K562 (cell line): ENCODE results near the gene SNX25. TPM values are rescaled to one million over a fixed set of nuclear protein-coding genes. Genes with fewer than 3 reads are reported as not detected.

Source experiments
- CBX1 ChIP-seq: sonication (generic); IDR thresholded peaks from 2 replicates; pipeline ENCODE4 v1.6.1; 2016; ENCODE audit warnings: antibody characterized with exemption, low read depth, mild to moderate bottlenecking
- CHD2 ChIP-seq: IDR thresholded peaks from 2 replicates; pipeline ENCODE4 v1.6.1; 2011; ENCODE audit warnings: low read depth, low read length
- EHMT2 ChIP-seq: fragments of 450-650 bp; IDR thresholded peaks from 2 replicates; pipeline ENCODE4 v1.6.1; 2018; ENCODE audit warnings: antibody characterized with exemption
- ETV5 ChIP-seq: sonication (generic); formaldehyde crosslinking; IDR thresholded peaks from 2 replicates; pipeline ENCODE4 v1.4.0; 2020; ENCODE audit warnings: low read depth, mild to moderate bottlenecking, missing genetic modification reagents
- ETV6 ChIP-seq, 3 experiments: fragments of 150-350 bp in 1 of 3; sonication (generic) in 1 of 3; formaldehyde crosslinking in 1 of 3; IDR thresholded peaks; 2 replicates each; pipeline versions ENCODE4 v1.6.1 to v1.8.0; 2014 to 2022; ENCODE audit warnings: borderline replicate concordance in 2 of 3, low read depth in 2 of 3, antibody characterized with exemption in 1 of 3, low read length in 1 of 3, mild to moderate bottlenecking in 1 of 3, missing genetic modification reagents in 1 of 3
- HCFC1 ChIP-seq: IDR thresholded peaks from 2 replicates; pipeline ENCODE4 v1.6.1; 2012; ENCODE audit warnings: low read depth, low read length, improper control_type of control experiment
- KDM5B ChIP-seq: fragments of 200-600 bp; sonication (generic); IDR thresholded peaks from 2 replicates; pipeline ENCODE4 v1.6.1; 2012; ENCODE audit warnings: low read depth, mild to moderate bottlenecking, moderate library complexity, low read length, control low read depth, inconsistent platforms; ENCODE audit not compliant: insufficient replicate concordance
- KLF13 ChIP-seq: fragments of 450-650 bp; IDR thresholded peaks from 2 replicates; pipeline ENCODE4 v1.6.1; 2016; ENCODE audit warnings: missing genetic modification characterization, low read depth, mild to moderate bottlenecking, missing compliant biosample characterization, moderate library complexity, borderline replicate concordance
- NR3C1 ChIP-seq: sonication (generic); formaldehyde crosslinking; IDR thresholded peaks from 2 replicates; pipeline ENCODE4 v1.8.1; 2022; ENCODE audit warnings: missing genetic modification reagents
- PML ChIP-seq: IDR thresholded peaks from 2 replicates; pipeline ENCODE4 v1.6.1; 2012; ENCODE audit warnings: low read length, inconsistent platforms
- SRSF7 ChIP-seq: fragments of 200-400 bp; formaldehyde crosslinking; optimal IDR thresholded peaks from 2 replicates; pipeline ENCODE3; 2017; ENCODE audit warnings: mild to moderate bottlenecking, low read depth, low read length
- STAT5A ChIP-seq: IDR thresholded peaks from 2 replicates; pipeline ENCODE4 v1.6.1; 2012; ENCODE audit warnings: low read length, inconsistent platforms, borderline replicate concordance
- TAL1 ChIP-seq: fragments of 450-650 bp; IDR thresholded peaks from 2 replicates; pipeline ENCODE4 v1.6.1; 2016; ENCODE audit warnings: mild to moderate bottlenecking
- TCF7 ChIP-seq: sonication (generic); IDR thresholded peaks from 2 replicates; pipeline ENCODE4 v1.6.1; 2016; ENCODE audit warnings: antibody characterized with exemption, borderline replicate concordance
- ZBTB1 ChIP-seq: sonication (generic); formaldehyde crosslinking; IDR thresholded peaks from 2 replicates; pipeline ENCODE4 v1.8.1; 2023; ENCODE audit warnings: missing genetic modification reagents, low read depth, mild to moderate bottlenecking, borderline replicate concordance
- ZNF224 ChIP-seq: sonication (generic); formaldehyde crosslinking; IDR thresholded peaks from 2 replicates; pipeline ENCODE4 v1.8.0; 2022; ENCODE audit warnings: mild to moderate bottlenecking, missing genetic modification reagents
- ZNF282 ChIP-seq: sonication (generic); formaldehyde crosslinking; IDR thresholded peaks from 2 replicates; pipeline ENCODE4 v1.8.1; 2023; ENCODE audit warnings: missing genetic modification reagents
- ZNF41 ChIP-seq: fragments of 250-450 bp; sonication (Bioruptor Pico); conservative IDR thresholded peaks from 2 replicates; pipeline ENCODE4 v1.4.0; 2020; ENCODE audit warnings: mild to moderate bottlenecking
- ZNF551 ChIP-seq: fragments of 250-450 bp; sonication (Bioruptor Pico); IDR thresholded peaks from 2 replicates; pipeline ENCODE4 v1.5.0; 2021; ENCODE audit warnings: mild to moderate bottlenecking, moderate library complexity
- ZNF696 ChIP-seq: fragments of 250-450 bp; sonication (Bioruptor Pico); conservative IDR thresholded peaks from 2 replicates; pipeline ENCODE4 v1.4.0; 2020; ENCODE audit warnings: mild to moderate bottlenecking, moderate library complexity
- ZSCAN32 ChIP-seq: fragments of 450-650 bp; formaldehyde crosslinking; IDR thresholded peaks from 2 replicates; pipeline ENCODE4 v1.4.0; 2020; ENCODE audit warnings: mild to moderate bottlenecking, moderate library complexity
- polyA plus RNA-seq, 8 experiments: library from polyadenylated mRNA; depleted of rRNA in 4 of 8; stranded (reverse) in 5 of 8; unstranded in 3 of 8; fragments of >200 nt; fragmentation: Nextera tagmentation in 2 of 8; fragmentation: Illumina TruSeq in 1 of 8; extraction: Ambion mirVana in 2 of 8; extraction: Trizol in 1 of 8; gene quantifications; 2 replicates each; pipeline versions ENCODE4 v1.2.1 to v1.2.3, GENCODE V29; 2011 to 2014; ENCODE audit warnings: inconsistent platforms in 1 of 8, missing spikeins in 1 of 8
- total RNA-seq, 7 experiments: library from RNA; depleted of rRNA in 6 of 7; stranded (reverse); fragments of >200 nt in 6 of 7; fragmentation: Illumina TruSeq in 2 of 7; extraction: Trizol in 2 of 7; gene quantifications; 2 replicates each; pipeline versions ENCODE4 v1.2.1 to v1.2.3, GENCODE V29; 2011 to 2021; ENCODE audit warnings: low replicate concordance in 1 of 7
- TF ChIP-seq, protein P1 (sequence below): fragments of 450-650 bp; IDR thresholded peaks from 2 replicates; pipeline ENCODE4 v1.6.1; 2018; ENCODE audit not compliant: partially characterized antibody
- TF ChIP-seq, protein P2 (sequence below): fragments of 450-650 bp; formaldehyde crosslinking; IDR thresholded peaks from 2 replicates; pipeline ENCODE4 v1.4.0; 2022; ENCODE audit warnings: missing genetic modification characterization
- TF ChIP-seq, protein P3 (sequence below): sonication (generic); IDR thresholded peaks from 2 replicates; pipeline ENCODE4 v1.6.1; 2016

The SNX25 gene
- total and polyA plus RNA-seq, 9 of the 15 experiments (the other 6 are each of a cell fraction or from before 2014, with no cell fraction given) = 2.5 to 23.4 (median 13.3) TPM

DNA sequence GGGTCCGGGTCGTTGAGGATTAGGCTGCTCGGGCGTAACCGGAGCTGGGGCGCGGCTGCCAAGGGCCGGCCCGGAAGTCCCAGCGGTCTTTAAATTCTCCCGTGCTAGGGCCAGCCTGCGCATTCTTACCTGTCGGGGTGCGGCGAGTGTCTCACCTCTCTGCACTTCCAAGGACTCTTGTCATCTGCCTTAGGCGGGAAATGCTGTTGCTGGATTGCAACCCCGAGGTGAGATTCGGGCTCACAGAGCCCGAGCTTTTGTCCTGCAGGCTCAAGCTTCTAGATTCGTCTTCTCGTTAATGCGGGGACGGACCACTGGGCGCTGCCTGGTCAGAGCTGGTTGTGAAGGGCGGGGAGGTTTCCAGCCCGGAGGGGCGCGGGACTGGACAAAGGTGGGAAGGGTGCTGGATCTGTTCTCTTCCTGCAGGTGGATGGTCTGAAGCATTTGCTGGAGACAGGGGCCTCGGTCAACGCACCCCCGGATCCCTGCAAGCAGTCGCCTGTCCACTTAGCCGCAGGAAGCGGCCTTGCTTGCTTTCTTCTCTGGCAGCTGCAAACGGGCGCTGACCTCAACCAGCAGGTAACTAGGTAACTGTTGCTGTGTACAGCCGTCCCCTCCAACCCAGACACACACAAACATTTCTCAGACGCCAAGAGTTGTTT, 187.5 kb downstream of the SNX25 start, which contains the start of gene ANKRD37 (continued):
- TF ChIP-seq, protein P1, sequence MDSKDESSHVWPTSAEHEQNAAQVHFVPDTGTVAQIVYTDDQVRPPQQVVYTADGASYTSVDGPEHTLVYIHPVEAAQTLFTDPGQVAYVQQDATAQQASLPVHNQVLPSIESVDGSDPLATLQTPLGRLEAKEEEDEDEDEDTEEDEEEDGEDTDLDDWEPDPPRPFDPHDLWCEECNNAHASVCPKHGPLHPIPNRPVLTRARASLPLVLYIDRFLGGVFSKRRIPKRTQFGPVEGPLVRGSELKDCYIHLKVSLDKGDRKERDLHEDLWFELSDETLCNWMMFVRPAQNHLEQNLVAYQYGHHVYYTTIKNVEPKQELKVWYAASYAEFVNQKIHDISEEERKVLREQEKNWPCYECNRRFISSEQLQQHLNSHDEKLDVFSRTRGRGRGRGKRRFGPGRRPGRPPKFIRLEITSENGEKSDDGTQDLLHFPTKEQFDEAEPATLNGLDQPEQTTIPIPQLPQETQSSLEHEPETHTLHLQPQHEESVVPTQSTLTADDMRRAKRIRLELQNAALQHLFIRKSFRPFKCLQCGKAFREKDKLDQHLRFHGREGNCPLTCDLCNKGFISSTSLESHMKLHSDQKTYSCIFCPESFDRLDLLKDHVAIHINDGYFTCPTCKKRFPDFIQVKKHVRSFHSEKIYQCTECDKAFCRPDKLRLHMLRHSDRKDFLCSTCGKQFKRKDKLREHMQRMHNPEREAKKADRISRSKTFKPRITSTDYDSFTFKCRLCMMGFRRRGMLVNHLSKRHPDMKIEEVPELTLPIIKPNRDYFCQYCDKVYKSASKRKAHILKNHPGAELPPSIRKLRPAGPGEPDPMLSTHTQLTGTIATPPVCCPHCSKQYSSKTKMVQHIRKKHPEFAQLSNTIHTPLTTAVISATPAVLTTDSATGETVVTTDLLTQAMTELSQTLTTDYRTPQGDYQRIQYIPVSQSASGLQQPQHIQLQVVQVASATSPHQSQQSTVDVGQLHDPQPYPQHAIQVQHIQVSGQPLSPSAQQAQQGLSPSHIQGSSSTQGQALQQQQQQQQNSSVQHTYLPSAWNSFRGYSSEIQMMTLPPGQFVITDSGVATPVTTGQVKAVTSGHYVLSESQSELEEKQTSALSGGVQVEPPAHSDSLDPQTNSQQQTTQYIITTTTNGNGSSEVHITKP = peak; percentile 43
- TF ChIP-seq ZNF224 (CRISPR knock-in tag) = no peak
- no peak for TF ChIP-seq STAT5A
- TF ChIP-seq CHD2 = no peak
- 0 out of 2 replicates have a peak, but pooled peaks have one; percentile 62 for TF ChIP-seq ETV5 (CRISPR knock-in tag)
- no peak for TF ChIP-seq NR3C1 (CRISPR knock-in tag)
- TF ChIP-seq ZNF696 (CRISPR knock-in tag) = no peak
- TF ChIP-seq KDM5B = peak; percentile 76
- no peak for TF ChIP-seq HCFC1
- TF ChIP-seq TAL1 = no peak
- TF ChIP-seq TCF7 = no peak
- TF ChIP-seq EHMT2 = no peak
- TF ChIP-seq ZSCAN32 (CRISPR knock-in tag) = no peak
- TF ChIP-seq CBX1 = no peak
- no peak for TF ChIP-seq ZNF282 (CRISPR knock-in tag)
- no peak; the same call in 1 of the 2 replicates for TF ChIP-seq PML
- no peak for TF ChIP-seq ZNF551 (CRISPR knock-in tag)
- TF ChIP-seq, protein P2, sequence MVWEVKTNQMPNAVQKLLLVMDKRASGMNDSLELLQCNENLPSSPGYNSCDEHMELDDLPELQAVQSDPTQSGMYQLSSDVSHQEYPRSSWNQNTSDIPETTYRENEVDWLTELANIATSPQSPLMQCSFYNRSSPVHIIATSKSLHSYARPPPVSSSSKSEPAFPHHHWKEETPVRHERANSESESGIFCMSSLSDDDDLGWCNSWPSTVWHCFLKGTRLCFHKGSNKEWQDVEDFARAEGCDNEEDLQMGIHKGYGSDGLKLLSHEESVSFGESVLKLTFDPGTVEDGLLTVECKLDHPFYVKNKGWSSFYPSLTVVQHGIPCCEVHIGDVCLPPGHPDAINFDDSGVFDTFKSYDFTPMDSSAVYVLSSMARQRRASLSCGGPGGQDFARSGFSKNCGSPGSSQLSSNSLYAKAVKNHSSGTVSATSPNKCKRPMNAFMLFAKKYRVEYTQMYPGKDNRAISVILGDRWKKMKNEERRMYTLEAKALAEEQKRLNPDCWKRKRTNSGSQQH (CRISPR knock-in tag) = no peak
- TF ChIP-seq SRSF7 = no peak
- no peak for TF ChIP-seq ETV6 (IDR thresholded peaks at IDR 0.05; ENCODE audit: borderline replicate concordance in 1 of 2, low read depth in 2 of 2, low read length in 1 of 2)
- TF ChIP-seq ETV6 (CRISPR knock-in tag; IDR thresholded peaks at IDR 0.05; ENCODE audit: borderline replicate concordance) = peak; percentile 56; the same call in 1 of the 2 replicates
- TF ChIP-seq, protein P3, sequence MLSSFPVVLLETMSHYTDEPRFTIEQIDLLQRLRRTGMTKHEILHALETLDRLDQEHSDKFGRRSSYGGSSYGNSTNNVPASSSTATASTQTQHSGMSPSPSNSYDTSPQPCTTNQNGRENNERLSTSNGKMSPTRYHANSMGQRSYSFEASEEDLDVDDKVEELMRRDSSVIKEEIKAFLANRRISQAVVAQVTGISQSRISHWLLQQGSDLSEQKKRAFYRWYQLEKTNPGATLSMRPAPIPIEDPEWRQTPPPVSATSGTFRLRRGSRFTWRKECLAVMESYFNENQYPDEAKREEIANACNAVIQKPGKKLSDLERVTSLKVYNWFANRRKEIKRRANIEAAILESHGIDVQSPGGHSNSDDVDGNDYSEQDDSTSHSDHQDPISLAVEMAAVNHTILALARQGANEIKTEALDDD = peak; percentile 58; the same call in 1 of the 2 replicates
- no peak for TF ChIP-seq KLF13 (tag)
- no peak for TF ChIP-seq ZNF41 (CRISPR knock-in tag)
- no peak for TF ChIP-seq ZBTB1 (CRISPR knock-in tag)
